NCI-H146 (cell line): ENCODE results near the gene BTF3L4.
A peak's percentile ranks its signal among the peaks of the same experiment; 100 is the strongest.
"Not testable (repeated sequence)": the region's sequence is repeated elsewhere in the genome, so short reads cannot be mapped to it uniquely, and the experiment has no call there.

Experiments used
- DNase-seq: peaks from one replicate; lab custom pipeline; 2025; lab: John Stamatoyannopoulos, UW

Gene BTF3L4

GRCh38 chr1:52055066-52055865, 829 bp upstream of the BTF3L4 start, which contains the start of gene TXNDC12:
Gene TXNDC12 (minus strand): TSS chr1:52055191. CDS start chr1:52055096, 95 bp downstream.
- DNase-seq: peak; percentile 93

GRCh38 chr1:52055866-52056162, 281 bp upstream of the BTF3L4 start:
- DNase-seq: no peak

- no peak for DNase-seq
These were observed 789 bp downstream of the BTF3L4 start for GRCh38 chr1:52056937-52057231.

GRCh38 chr1:52057255-52057654, 1.2 kb downstream of the BTF3L4 start:
- DNase-seq: no peak

- no peak for DNase-seq
These were observed 1.9 kb downstream of the BTF3L4 start for GRCh38 chr1:52057876-52058415.

- no peak for DNase-seq
These were observed 3.2 kb downstream of the BTF3L4 start for GRCh38 chr1:52059321-52059720.

GRCh38 chr1:52059888-52060287, 3.8 kb downstream of the BTF3L4 start:
- no peak for DNase-seq

GRCh38 chr1:52060822-52061221, 4.7 kb downstream of the BTF3L4 start:
- DNase-seq: no peak

- no peak for DNase-seq
These were observed 7.1 kb downstream of the BTF3L4 start for GRCh38 chr1:52063192-52063591.

GRCh38 chr1:52070704-52071103, 14.6 kb downstream of the BTF3L4 start:
- DNase-seq: no peak

GRCh38 chr1:52072291-52072690, 16.2 kb downstream of the BTF3L4 start:
- DNase-seq: no peak

- not testable (repeated sequence) for DNase-seq
These were observed 21.2 kb downstream of the BTF3L4 start for GRCh38 chr1:52077277-52077676.

GRCh38 chr1:52080014-52080415, 23.9 kb downstream of the BTF3L4 start:
- no peak for DNase-seq

GRCh38 chr1:52087892-52088291, 31.8 kb downstream of the BTF3L4 start:
- DNase-seq: not testable (repeated sequence)

GRCh38 chr1:52094300-52094699, 38.2 kb downstream of the BTF3L4 start:
- DNase-seq: not testable (repeated sequence)

GRCh38 chr1:52096216-52096615, 40.1 kb downstream of the BTF3L4 start:
- no peak for DNase-seq

GRCh38 chr1:52098139-52098871, 42.2 kb downstream of the BTF3L4 start:
- DNase-seq: peak; percentile 91

GRCh38 chr1:52102336-52103013, 46.4 kb downstream of the BTF3L4 start:
- no peak for DNase-seq

GRCh38 chr1:52111492-52111891, 55.4 kb downstream of the BTF3L4 start:
- no peak for DNase-seq

GRCh38 chr1:52112489-52112888, 56.4 kb downstream of the BTF3L4 start:
- DNase-seq: no peak

- no peak for DNase-seq
These were observed 63.4 kb downstream of the BTF3L4 start for GRCh38 chr1:52119301-52120079.

- no peak for DNase-seq
These were observed 66.3 kb downstream of the BTF3L4 start for GRCh38 chr1:52122384-52122783.
